Kidney (tissue), 14 donors: ENCODE data around the gene TRIM47. TPM values are rescaled to one million over a fixed set of nuclear protein-coding genes. Genes with fewer than 3 reads are reported as not detected.

ENCODE experiments used
- DNase-seq, 5 donors: peaks; one replicate each; pipeline ENCODE4 v3.0.0-alpha.2; 2013 to 2020
- FAIRE-seq: peaks from 2 replicates; lab custom pipeline; 2012; peaks lifted over from hg19 to GRCh38; lab: Jason Lieb, UNC
- H3K27ac ChIP-seq, 2 donors: one replicate each; pipeline ENCODE4 v1.7.0; 2013; ENCODE audit warnings: low read depth in 2 of 2, low read length in 2 of 2, inconsistent platforms in 1 of 2
- H3K27me3 ChIP-seq: one replicate; pipeline ENCODE4 v1.7.1; 2013; ENCODE audit warnings: low read length, inconsistent platforms; ENCODE audit not compliant: control insufficient read depth, insufficient read depth
- H3K36me3 ChIP-seq, 3 donors: one replicate each; pipeline versions ENCODE4 v1.7.0 to v1.7.1; 2013; ENCODE audit warnings: low read length in 3 of 3, control low read depth in 1 of 3, inconsistent platforms in 1 of 3; ENCODE audit not compliant: insufficient read depth in 3 of 3, control insufficient read depth in 2 of 3
- H3K4me1 ChIP-seq, 3 donors: one replicate each; pipeline versions ENCODE4 v1.7.0 to v1.7.1; 2013; ENCODE audit warnings: low read length in 3 of 3, inconsistent platforms in 1 of 3, low read depth in 1 of 3; ENCODE audit not compliant: control insufficient read depth in 2 of 3, insufficient read depth in 2 of 3
- H3K4me3 ChIP-seq, 3 donors: one replicate each; pipeline versions ENCODE4 v1.7.0 to v1.8.1; 2013; ENCODE audit warnings: low read length in 3 of 3, control low read depth in 1 of 3, inconsistent platforms in 1 of 3
- H3K9ac ChIP-seq, 3 donors: one replicate each; pipeline versions ENCODE4 v1.7.0 to v1.7.1; 2013; ENCODE audit warnings: low read length in 3 of 3, control low read depth in 1 of 3, inconsistent platforms in 1 of 3
- H3K9me3 ChIP-seq, 3 donors: one replicate each; pipeline versions ENCODE4 v1.7.0 to v1.7.1; 2013; ENCODE audit warnings: low read length in 3 of 3, control low read depth in 1 of 3, inconsistent platforms in 1 of 3; ENCODE audit not compliant: control insufficient read depth in 2 of 3, insufficient read depth in 1 of 3
- intact Hi-C: fragments of 100-400 bp; cut with DNase I; formaldehyde crosslinking; loops from one replicate; pipeline ENCODE4 v1.11.1; 2022
- polyA plus RNA-seq: library from polyadenylated mRNA; stranded (reverse); fragments of 350-450 nt; fragmentation: Illumina TruSeq; extraction: RNeasy Lipid Tissue Mini Kit (QIAGEN cat#74804); gene quantifications from one replicate; pipeline ENCODE4 v1.2.3, GENCODE V29; 2014; ENCODE audit warnings: low read depth, low replicate concordance; ENCODE audit not compliant: insufficient read depth
- total RNA-seq: library from RNA; stranded (reverse); fragmentation: NEBNext Ultra II Directional; extraction: Animal tissue kit (Norgen Biotek cat#: 25700); gene quantifications from one replicate; pipeline ENCODE4 v1.2.1, GENCODE V29; 2021
- TF ChIP-seq, protein P1 (sequence below): IDR thresholded peaks from 3 replicates; pipeline ENCODE4 v1.5.1; 2012; ENCODE audit warnings: mild to moderate bottlenecking, moderate library complexity, borderline replicate concordance; ENCODE audit not compliant: insufficient read depth; ENCODE audit errors: extremely low read depth
- donor health status: control.
- donor health status: control.
- donor health status: control.
- donor health status: control.
- donor health status: control.
- donor health status: DM: yes; HTN: yes; CAD: no.
- donor health status: Normal renal cell carcinoma (clear cell type).

TRIM47 gene
- total and polyA plus RNA-seq, 2 donors from 2014 or later, result 95.0 to 118 TPM

DNA sequence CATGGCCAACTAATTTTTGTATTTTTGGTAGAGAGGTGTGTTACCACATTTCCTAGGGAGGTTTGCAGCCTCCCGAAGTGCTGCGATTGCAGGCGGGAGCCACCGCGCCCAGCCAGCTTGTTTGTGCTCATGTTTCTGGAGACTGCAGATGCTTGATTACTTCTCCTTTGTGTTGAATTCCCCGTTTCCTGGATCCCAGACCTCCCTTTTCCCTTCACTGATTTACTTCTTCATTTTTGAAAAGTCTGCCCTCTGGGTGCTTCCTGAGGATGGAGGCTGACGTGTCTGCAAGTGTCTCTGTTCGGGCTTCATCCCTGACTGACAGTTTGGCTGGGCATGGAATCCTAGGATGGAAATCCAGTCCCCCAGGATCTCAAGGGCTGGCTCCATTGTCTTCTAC, 7.0 kb upstream of the TRIM47 start:
- Histone ChIP-seq H3K27me3 (no peaks in the 10 kb centered on the region), H3K36me3 (peaks cover 0 to 3% (median 0%) of the 10 kb centered on the region in 3 donors), H3K4me3 (no peak overlapping the region), H3K9me3 (no peaks in the 10 kb centered on the region), H3K27ac (no peak overlapping the region), H3K9ac (no peak overlapping the region), H3K4me1 (no peaks in the 10 kb centered on the region)
- intact Hi-C loops, result no loop called here
- FAIRE-seq, result no peak
- no peak for DNase-seq
- TF ChIP-seq, protein P1, sequence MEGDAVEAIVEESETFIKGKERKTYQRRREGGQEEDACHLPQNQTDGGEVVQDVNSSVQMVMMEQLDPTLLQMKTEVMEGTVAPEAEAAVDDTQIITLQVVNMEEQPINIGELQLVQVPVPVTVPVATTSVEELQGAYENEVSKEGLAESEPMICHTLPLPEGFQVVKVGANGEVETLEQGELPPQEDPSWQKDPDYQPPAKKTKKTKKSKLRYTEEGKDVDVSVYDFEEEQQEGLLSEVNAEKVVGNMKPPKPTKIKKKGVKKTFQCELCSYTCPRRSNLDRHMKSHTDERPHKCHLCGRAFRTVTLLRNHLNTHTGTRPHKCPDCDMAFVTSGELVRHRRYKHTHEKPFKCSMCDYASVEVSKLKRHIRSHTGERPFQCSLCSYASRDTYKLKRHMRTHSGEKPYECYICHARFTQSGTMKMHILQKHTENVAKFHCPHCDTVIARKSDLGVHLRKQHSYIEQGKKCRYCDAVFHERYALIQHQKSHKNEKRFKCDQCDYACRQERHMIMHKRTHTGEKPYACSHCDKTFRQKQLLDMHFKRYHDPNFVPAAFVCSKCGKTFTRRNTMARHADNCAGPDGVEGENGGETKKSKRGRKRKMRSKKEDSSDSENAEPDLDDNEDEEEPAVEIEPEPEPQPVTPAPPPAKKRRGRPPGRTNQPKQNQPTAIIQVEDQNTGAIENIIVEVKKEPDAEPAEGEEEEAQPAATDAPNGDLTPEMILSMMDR, result no peak

DNA sequence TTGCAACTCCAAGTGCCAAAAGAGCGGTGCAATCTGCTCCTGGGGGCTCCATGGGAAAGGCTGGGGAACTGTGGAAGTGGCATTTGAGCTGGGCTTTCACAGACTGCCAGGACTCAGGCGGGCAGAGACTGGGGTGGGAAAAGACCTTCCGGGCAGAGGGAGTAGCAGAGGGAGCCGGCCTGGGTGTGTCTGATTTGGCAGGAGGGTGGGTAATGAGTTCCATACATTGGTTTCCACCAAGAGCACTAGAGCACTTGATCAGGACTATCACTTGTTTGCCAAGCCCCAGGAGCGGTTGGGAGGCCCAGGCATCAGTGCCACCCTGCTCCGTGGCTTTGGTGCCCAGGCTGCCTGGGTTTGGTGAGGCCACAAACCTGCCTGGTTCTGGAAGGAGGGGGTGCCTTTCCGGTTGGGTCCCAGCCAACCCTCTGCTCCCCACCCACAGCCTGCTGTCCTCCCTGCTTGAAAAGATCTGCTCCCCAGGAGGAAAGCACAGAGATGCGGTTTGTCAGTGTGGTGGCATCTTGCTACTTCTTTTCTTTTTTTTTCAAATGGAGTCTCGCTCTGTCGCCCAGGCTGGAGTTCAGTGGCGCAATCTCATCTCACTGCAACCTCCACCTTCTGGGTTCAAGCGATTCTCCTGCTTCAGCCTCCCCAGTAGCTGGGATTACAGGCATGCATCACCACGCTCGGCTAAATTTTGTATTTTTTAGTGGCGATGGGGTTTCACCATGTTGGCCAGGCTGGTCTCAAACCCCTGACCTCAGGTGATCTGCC, 3.5 kb upstream of the TRIM47 start:
- intact Hi-C loops, result no loop called here
- Histone ChIP-seq H3K4me1 (peaks cover 0 to 8% (median 2%) of the 10 kb centered on the region in 3 donors), H3K9ac (no peak overlapping the region), H3K27me3 (no peaks in the 10 kb centered on the region), H3K4me3 (no peak overlapping the region), H3K9me3 (no peaks in the 10 kb centered on the region), H3K27ac (no peak overlapping the region), H3K36me3 (no peaks in the 10 kb centered on the region)
- FAIRE-seq (no peak), DNase-seq (no peak)
- TF ChIP-seq, protein P1, result no peak

DNA sequence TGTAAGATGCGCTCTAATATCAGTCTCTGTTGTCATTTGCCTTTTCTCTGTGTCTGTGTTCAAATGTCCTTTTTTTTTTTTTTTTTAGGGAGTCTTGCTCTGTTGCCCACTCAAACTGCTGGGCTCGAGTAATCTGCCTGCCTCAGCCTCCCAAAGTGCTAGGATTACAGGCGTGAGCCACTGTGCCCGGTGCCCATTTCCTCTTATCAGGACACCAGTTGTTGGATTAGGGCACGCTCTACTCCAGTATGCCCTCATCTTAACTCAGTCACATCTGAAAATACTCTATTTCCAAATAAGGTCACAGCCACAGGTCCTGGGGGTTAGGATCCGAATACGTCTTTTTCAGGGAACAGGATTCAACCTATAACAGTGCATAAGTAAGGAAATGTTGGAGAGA, 1.9 kb upstream of the TRIM47 start:
- peaks cover 0 to 7% (median 0%) of the 10 kb centered on the region in 3 donors for H3K36me3 ChIP-seq
- TF ChIP-seq, protein P1, result no peak
- H3K27me3 ChIP-seq, result no peaks in the 10 kb centered on the region
- H3K27ac ChIP-seq, result no peak overlapping the region
- H3K9me3 ChIP-seq, result no peaks in the 10 kb centered on the region
- no peak overlapping the region for H3K4me3 ChIP-seq
- DNase-seq (no peak), FAIRE-seq (no peak)
- intact Hi-C loops, result no loop called here
- H3K9ac ChIP-seq, result no peak overlapping the region
- peaks cover 0 to 24% (median 17%) of the 10 kb centered on the region in 3 donors for H3K4me1 ChIP-seq
